Measurements from ENCODE around the gene TMEM184C. TPM values are rescaled to one million over a fixed set of nuclear protein-coding genes. Genes with fewer than 3 reads are reported as not detected.

TMEM184C gene
- total RNA-seq, 1 experiment from 2014 or later: 43.8 TPM

- no peak overlapping the region for H3K23ac ChIP-seq (ENCODE audit: insufficient read length, low read depth, low read length)
- Mint-ChIP-seq H3K27ac (peak overlapping the region in 1 of 3 experiments; percentile 53; a peak in 3 of 7 replicates), H3K27me3 (ENCODE audit: low read depth) (no peaks in the 10 kb centered on the region; the same call in 1 of the 2 replicates), H3K4me1 (peaks cover 26 to 30% of the 10 kb centered on the region in 2 experiments), H3K4me3 (no peak overlapping the region), H3K9me3 (no peaks in the 10 kb centered on the region), H3K36me3 (ENCODE audit: insufficient read depth in 1 of 3, low read depth in 3 of 3) (peaks cover 19 to 43% (median 40%) of the 10 kb centered on the region in 3 experiments)
- H3T11ph ChIP-seq (ENCODE audit: low read length): no peak overlapping the region
- H2AK5ac ChIP-seq (ENCODE audit: insufficient read length, low read length): no peak overlapping the region
- H3K79me1 ChIP-seq (ENCODE audit: insufficient read depth, low read depth, low read length, poor library complexity, severe bottlenecking): no peaks in the 10 kb centered on the region
- no peak for TF ChIP-seq CTCF (conservative IDR thresholded peaks at IDR 0.05)
- H3K27ac ChIP-seq (ENCODE audit: insufficient read length, low read depth, low read length): no peak overlapping the region
- H3K27me3 ChIP-seq (ENCODE audit: insufficient read depth, low read length): no peaks in the 10 kb centered on the region
- no peak overlapping the region for H2BK5ac ChIP-seq (ENCODE audit: insufficient read length, low read length)
- no peaks in the 10 kb centered on the region for H3K4me1 ChIP-seq (ENCODE audit: insufficient read depth, low read length)
- no peak overlapping the region for H3K18ac ChIP-seq (ENCODE audit: insufficient read length, low read depth, low read length)
- no peak overlapping the region for H2BK20ac ChIP-seq (ENCODE audit: low read depth, low read length, poor library complexity, severe bottlenecking)
- no peak overlapping the region for H2BK120ac ChIP-seq (ENCODE audit: low read depth, low read length, poor library complexity, severe bottlenecking)
- H3K9me3 ChIP-seq (ENCODE audit: control insufficient read depth, low read depth, low read length): no peaks in the 10 kb centered on the region
- H4K91ac ChIP-seq (ENCODE audit: insufficient read length, low read depth, low read length): no peak overlapping the region
- no peak overlapping the region for H3K56ac ChIP-seq (ENCODE audit: insufficient read length, low read depth, low read length)
- H2BK15ac ChIP-seq (ENCODE audit: low read depth, low read length): no peak overlapping the region
- H3K23me2 ChIP-seq (ENCODE audit: insufficient read length, low read depth, low read length, poor library complexity, severe bottlenecking): no peaks in the 10 kb centered on the region
- H3K4ac ChIP-seq (ENCODE audit: low read depth, low read length): no peak overlapping the region
- no CpG with 5 or more reads among the region's 1 CpG for WGBS (ENCODE audit: extremely low coverage, insufficient read length, low lambda C conversion rate)
- no peak overlapping the region for H2BK12ac ChIP-seq (ENCODE audit: insufficient read length, low read depth, low read length)
- H3K79me2 ChIP-seq (ENCODE audit: insufficient read depth, low read length): no peaks in the 10 kb centered on the region
- no peak overlapping the region for H3K9ac ChIP-seq (ENCODE audit: extremely low read depth, insufficient read length, low read length)
- H4K5ac ChIP-seq (ENCODE audit: insufficient read length, low read depth, low read length): no peak overlapping the region
- H4K20me1 ChIP-seq (ENCODE audit: control insufficient read depth, insufficient read depth, insufficient read length): no peaks in the 10 kb centered on the region
- H3K4me2 ChIP-seq (ENCODE audit: insufficient read depth, insufficient read length, low read length): no peak overlapping the region
- no peak overlapping the region for H3K14ac ChIP-seq (ENCODE audit: insufficient read depth, low read length)
- H2AFZ ChIP-seq (ENCODE audit: low read length): no peak overlapping the region
- H4K8ac ChIP-seq (replicated peaks; ENCODE audit: insufficient read length, low read depth, low read length): no peak overlapping the region
- no peak for DNase-seq
These were observed 23.1 kb downstream of the TMEM184C start for GRCh38 chr4:147640331-147640730.
